Measurements from ENCODE around the gene KCNQ5. TPM values are rescaled to one million over a fixed set of nuclear protein-coding genes. Genes with fewer than 3 reads are reported as not detected.

The KCNQ5 gene
- total and polyA plus RNA-seq, 10 of the 15 experiments (the other 5 are each of a cell fraction or from before 2014, with no cell fraction given): 0.60 to 16.2 (median 3.2) TPM

- ChIA-PET SMC1A (ENCODE audit: uncharacterized antibody, unreplicated experiment) (interaction anchor here (1.5 kb wide), 1 partner anchor 14 kb away, joined by 5 read pairs; no protein-coding TSS in a partner anchor), RAD21 (ENCODE audit: unreplicated experiment) (no interaction called here), CTCF (interaction anchor here (0.6 kb wide), 1 partner anchor 27 kb away, joined by 3 read pairs; no protein-coding TSS in a partner anchor), POLR2A (no interaction called here)
- Histone ChIP-seq H3K9me3 (replicated peaks; ENCODE audit: control insufficient read depth, insufficient read depth, low read length) (no peaks in the 10 kb centered on the region; the same call in 2 of the 3 replicates), H3K27ac (ENCODE audit: control insufficient read depth, insufficient read depth) (no peak overlapping the region), H3K36me3 (ENCODE audit: control insufficient read depth in 2 of 2, insufficient read depth in 2 of 2, low read length in 1 of 2) (no peaks in the 10 kb centered on the region; a peak in 2 of 4 replicates), H4K20me1 (ENCODE audit: control insufficient read depth, insufficient read depth) (no peaks in the 10 kb centered on the region), H3K4me2 (ENCODE audit: control insufficient read depth, insufficient read depth) (no peak overlapping the region), H3K4me3 (no peak overlapping the region), H3K4me1 (ENCODE audit: control insufficient read depth, insufficient read depth, low read length) (no peaks in the 10 kb centered on the region), H3K27me3 (replicated peaks in 1 of 2; ENCODE audit: control insufficient read depth in 2 of 2, insufficient read depth in 2 of 2, low read length in 1 of 2) (no peaks in the 10 kb centered on the region), H3K79me2 (ENCODE audit: control insufficient read depth, insufficient read depth, low read length) (peaks cover 2% of the 10 kb centered on the region), H3K9ac (ENCODE audit: control insufficient read depth, insufficient read depth, low read length) (no peak overlapping the region), H2AFZ (ENCODE audit: control insufficient read depth, low read depth, low read length) (no peak overlapping the region)
- DNase-seq (ENCODE audit: low read depth, low spot score) (no peak), FAIRE-seq (no peak), ATAC-seq (no peak)
- TF ChIP-seq MAX (IDR thresholded peaks at IDR 0.05; ENCODE audit: low read depth, low read length): no peak
- TF ChIP-seq, protein P1, sequence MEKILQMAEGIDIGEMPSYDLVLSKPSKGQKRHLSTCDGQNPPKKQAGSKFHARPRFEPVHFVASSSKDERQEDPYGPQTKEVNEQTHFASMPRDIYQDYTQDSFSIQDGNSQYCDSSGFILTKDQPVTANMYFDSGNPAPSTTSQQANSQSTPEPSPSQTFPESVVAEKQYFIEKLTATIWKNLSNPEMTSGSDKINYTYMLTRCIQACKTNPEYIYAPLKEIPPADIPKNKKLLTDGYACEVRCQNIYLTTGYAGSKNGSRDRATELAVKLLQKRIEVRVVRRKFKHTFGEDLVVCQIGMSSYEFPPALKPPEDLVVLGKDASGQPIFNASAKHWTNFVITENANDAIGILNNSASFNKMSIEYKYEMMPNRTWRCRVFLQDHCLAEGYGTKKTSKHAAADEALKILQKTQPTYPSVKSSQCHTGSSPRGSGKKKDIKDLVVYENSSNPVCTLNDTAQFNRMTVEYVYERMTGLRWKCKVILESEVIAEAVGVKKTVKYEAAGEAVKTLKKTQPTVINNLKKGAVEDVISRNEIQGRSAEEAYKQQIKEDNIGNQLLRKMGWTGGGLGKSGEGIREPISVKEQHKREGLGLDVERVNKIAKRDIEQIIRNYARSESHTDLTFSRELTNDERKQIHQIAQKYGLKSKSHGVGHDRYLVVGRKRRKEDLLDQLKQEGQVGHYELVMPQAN (conservative IDR thresholded peaks at IDR 0.05): no peak
- BruUV-seq (replicated peaks): no TSS peak
- WGBS (ENCODE audit: insufficient coverage, insufficient replicate concordance, low lambda C conversion rate, missing lambda C conversion rate): 94% methylated on average over 1 of the region's 1 CpG
- in situ Hi-C loops (cut with MboI): no loop called here
- intact Hi-C loops (cut with micrococcal nuclease; ENCODE audit: unreplicated experiment): no loop called here
Measured at GRCh38 chr6:72674842-72675241, 53.0 kb downstream of the KCNQ5 start.

- no peaks in the 10 kb centered on the region; a peak in 2 of 4 replicates for H3K36me3 ChIP-seq (ENCODE audit: control insufficient read depth in 2 of 2, insufficient read depth in 2 of 2, low read length in 1 of 2)
- ATAC-seq: peak; percentile 56
- peaks cover 2% of the 10 kb centered on the region for H3K79me2 ChIP-seq (ENCODE audit: control insufficient read depth, insufficient read depth, low read length)
- H3K9ac ChIP-seq (ENCODE audit: control insufficient read depth, insufficient read depth, low read length): no peak overlapping the region
- H3K4me3 ChIP-seq: no peak overlapping the region
- ChIA-PET POLR2A (no interaction called here), RAD21 (ENCODE audit: unreplicated experiment) (no interaction called here), CTCF (interaction anchor here (0.6 kb wide), 1 partner anchor 27 kb away, joined by 3 read pairs; no protein-coding TSS in a partner anchor), SMC1A (ENCODE audit: uncharacterized antibody, unreplicated experiment) (interaction anchor here (1.5 kb wide), 1 partner anchor 13 kb away, joined by 5 read pairs; no protein-coding TSS in a partner anchor)
- no TSS peak for BruUV-seq (replicated peaks)
- in situ Hi-C loops (cut with MboI) (no loop called here), intact Hi-C loops (cut with micrococcal nuclease; ENCODE audit: unreplicated experiment) (no loop called here)
- H3K4me2 ChIP-seq (ENCODE audit: control insufficient read depth, insufficient read depth): no peak overlapping the region
- WGBS (ENCODE audit: insufficient coverage, insufficient replicate concordance, low lambda C conversion rate, missing lambda C conversion rate): 100% methylated on average over 1 of the region's 1 CpG
- no peak overlapping the region for H2AFZ ChIP-seq (ENCODE audit: control insufficient read depth, low read depth, low read length)
- FAIRE-seq: no peak
- no peaks in the 10 kb centered on the region; the same call in 2 of the 3 replicates for H3K9me3 ChIP-seq (replicated peaks; ENCODE audit: control insufficient read depth, insufficient read depth, low read length)
- no peak for DNase-seq (ENCODE audit: low read depth, low spot score)
- H3K27me3 ChIP-seq (replicated peaks in 1 of 2; ENCODE audit: control insufficient read depth in 2 of 2, insufficient read depth in 2 of 2, low read length in 1 of 2): no peaks in the 10 kb centered on the region
- no peak overlapping the region for H3K27ac ChIP-seq (ENCODE audit: control insufficient read depth, insufficient read depth)
- no peaks in the 10 kb centered on the region for H3K4me1 ChIP-seq (ENCODE audit: control insufficient read depth, insufficient read depth, low read length)
- no peaks in the 10 kb centered on the region for H4K20me1 ChIP-seq (ENCODE audit: control insufficient read depth, insufficient read depth)
- no peak for TF ChIP-seq ZBTB4 (CRISPR knock-in tag; IDR thresholded peaks at IDR 0.05)
- TF ChIP-seq, protein P2, sequence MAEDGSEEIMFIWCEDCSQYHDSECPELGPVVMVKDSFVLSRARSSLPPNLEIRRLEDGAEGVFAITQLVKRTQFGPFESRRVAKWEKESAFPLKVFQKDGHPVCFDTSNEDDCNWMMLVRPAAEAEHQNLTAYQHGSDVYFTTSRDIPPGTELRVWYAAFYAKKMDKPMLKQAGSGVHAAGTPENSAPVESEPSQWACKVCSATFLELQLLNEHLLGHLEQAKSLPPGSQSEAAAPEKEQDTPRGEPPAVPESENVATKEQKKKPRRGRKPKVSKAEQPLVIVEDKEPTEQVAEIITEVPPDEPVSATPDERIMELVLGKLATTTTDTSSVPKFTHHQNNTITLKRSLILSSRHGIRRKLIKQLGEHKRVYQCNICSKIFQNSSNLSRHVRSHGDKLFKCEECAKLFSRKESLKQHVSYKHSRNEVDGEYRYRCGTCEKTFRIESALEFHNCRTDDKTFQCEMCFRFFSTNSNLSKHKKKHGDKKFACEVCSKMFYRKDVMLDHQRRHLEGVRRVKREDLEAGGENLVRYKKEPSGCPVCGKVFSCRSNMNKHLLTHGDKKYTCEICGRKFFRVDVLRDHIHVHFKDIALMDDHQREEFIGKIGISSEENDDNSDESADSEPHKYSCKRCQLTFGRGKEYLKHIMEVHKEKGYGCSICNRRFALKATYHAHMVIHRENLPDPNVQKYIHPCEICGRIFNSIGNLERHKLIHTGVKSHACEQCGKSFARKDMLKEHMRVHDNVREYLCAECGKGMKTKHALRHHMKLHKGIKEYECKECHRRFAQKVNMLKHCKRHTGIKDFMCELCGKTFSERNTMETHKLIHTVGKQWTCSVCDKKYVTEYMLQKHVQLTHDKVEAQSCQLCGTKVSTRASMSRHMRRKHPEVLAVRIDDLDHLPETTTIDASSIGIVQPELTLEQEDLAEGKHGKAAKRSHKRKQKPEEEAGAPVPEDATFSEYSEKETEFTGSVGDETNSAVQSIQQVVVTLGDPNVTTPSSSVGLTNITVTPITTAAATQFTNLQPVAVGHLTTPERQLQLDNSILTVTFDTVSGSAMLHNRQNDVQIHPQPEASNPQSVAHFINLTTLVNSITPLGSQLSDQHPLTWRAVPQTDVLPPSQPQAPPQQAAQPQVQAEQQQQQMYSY (CRISPR knock-in tag; IDR thresholded peaks at IDR 0.05): no peak
- no peak for TF ChIP-seq DPF2 (IDR thresholded peaks at IDR 0.05)
Measured at GRCh38 chr6:72675396-72675795, 53.5 kb downstream of the KCNQ5 start.

Measured in GM12878 (cell line).